NCI-H146 treated with DMSO at 0.1 percent for 48 hours (cell line): ENCODE results near the gene ADCY5.

ENCODE experiments used
- DNase-seq: peaks from one replicate; lab custom pipeline; 2025; ENCODE audit not compliant: unreplicated experiment; lab: John Stamatoyannopoulos, UW

ADCY5 gene

DNA sequence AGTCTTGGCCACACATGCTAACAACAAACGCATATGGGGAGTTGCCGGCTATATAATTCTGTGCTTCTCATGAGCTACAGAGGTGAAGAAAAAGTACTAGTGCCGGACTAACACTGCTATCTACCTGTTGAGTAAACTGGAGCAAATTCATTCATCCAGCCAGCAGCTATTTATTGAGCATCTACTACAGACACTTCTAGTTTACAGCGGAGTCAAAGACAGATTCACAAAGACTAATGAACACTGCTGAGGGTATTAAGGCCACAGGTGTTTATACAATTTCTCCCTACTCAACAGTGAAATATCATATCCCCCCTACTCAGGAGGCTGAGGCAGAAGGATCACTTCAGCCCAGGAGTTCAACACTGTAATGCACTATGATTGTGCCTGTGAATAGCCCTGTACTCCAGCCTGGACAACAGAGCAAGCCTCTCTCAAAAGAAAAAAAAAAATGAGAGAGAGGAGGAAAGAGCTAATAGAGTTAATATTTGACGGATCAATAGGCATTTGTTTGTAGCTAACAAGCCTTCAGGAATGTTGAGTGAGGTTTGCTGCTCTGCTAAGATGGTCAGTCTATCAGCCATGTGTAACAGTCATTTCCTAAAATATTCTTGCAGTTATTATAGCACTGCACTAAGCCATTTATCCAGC, 17.8 kb downstream of the ADCY5 start:
- DNase-seq: no peak

DNA sequence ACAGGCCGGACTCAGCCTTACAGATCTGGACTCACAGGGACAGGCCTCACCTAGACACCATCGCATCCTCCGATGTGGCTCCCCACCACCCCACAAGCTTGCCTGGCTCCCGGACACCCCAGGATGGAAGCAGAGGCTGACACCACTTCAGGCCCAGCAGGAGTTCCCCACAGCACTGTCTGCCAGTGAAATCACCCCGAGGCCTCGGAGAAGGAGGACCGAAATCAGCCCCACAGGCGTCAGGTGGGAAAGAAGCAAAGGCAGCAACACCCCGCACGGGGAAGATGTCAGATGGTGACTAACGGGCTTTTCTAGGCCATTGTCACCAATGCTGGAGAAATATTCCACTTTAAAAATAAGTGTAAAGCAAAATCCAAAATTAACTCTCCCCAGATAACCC, 18.6 kb downstream of the ADCY5 start:
- no peak for DNase-seq

DNA sequence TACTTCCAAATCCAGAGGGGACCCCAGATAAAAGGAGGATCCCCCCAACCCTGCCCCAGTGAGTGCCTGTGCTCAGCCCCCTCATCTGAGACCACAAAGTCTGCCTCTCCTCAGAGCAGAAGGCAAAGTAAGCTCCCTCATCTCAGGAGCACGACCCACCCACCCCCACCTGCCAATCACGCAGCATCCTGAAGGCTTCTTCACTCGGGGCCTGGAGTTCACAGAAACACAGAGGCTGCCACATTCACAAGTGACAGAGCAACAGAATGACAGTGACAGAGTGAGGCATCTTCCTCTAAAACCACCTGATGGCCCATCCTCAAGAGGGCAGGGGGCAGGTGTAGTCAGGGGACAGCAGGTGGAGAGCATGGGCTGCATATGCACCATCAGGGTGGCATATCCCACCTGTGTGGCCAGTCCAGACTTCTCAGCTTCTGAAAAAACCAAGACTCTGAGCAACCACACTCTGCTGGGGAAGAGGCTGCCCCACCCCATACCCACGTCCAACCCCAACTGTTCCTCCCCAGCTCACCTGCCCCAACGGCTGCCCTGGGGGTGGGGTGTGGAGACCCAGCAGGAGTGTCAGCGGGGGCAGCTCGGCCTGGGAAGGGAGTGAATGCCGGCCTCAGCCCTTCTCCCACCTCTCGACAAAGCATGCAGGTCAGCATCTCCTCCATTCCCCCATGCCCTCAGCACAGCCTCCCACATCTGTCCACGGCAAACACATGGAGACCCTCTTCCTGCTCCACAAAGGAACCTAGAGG, 19.3 kb downstream of the ADCY5 start:
- no peak for DNase-seq

DNA sequence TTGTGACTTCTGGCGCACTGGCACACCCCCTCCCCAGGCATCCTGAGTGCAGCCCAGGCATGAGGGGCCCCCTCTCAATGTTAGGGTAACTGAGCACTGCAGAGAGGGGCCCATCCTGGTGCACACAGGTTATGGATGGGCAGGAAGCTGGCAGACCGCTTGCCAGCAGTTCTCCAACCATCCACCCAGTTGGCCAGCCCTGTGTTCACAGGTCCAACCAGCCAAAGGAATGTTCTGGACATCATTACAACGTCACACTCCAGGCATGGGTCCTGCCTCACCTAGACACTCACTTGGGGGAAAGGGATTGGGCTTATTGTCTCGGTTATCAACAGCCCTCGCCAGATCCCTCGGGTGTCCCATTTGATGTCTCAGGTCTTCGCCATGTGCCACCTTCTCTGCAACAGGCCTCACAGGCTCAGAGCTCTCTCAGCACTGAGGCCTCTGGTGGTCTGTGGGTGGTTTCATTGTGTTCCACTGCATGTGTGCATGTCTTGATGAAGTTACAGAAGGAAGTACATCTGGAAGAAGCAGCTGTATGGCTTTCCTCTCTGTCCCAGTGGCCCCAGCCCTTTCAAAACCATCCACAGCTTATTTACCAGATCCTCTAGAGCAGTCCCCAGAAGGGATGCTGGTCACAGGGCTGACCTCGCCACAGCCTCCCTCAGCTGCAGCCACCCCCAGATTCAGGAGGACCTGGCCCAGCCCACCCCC, 23.7 kb downstream of the ADCY5 start:
- DNase-seq: no peak

DNA sequence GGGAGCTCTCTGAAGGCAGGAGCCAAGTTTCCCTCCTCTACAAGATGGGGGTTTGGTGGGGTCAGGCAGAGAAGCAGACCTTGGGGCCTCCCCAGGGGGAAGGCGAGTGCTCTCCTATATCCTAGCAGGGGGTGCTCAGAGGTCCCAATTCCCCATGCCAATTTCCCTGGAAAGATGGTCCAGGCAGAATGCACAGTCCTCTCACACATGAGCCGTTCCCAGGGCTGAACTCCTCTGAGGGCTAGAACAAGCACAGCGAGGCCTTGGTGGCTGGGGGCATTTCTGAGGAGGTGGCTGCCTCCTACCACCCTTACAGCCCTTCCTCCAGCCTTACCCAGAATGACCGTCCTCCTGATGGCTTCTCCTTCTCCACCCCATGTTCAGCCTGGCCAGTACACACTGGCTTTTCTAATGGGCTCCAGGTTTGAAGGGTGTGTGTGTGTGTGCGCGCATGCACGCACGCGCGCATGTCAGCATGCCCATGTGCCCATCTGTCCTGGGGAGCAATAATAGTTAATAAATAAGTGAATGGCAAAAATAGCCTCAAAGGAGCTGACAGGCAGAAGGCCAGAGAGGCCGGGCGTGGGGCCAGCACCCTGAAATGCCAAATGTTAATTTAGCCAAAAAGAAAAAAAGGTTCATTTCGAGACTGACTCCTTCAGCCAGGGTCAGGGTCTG, 24.4 kb downstream of the ADCY5 start:
- no peak for DNase-seq

DNA sequence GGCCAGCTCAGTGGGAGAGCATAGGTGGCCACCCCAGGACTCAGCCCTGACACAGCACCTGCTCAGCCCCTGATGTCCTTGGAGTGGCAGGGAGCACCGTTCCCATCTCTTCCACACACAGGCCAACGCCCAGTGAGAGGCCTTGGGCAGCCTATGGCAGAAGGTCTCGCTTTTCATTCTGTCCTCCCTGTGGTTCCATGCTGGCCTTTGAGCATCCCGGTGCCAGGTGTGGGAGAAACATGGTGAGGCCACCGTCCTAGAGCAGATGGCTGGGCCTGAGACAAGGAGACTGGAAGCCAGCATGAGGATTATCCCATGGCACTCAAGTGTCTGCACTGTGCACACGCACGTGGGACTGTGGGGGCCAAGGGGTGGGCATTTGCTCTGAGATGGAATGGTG, 25.1 kb downstream of the ADCY5 start:
- no peak for DNase-seq

DNA sequence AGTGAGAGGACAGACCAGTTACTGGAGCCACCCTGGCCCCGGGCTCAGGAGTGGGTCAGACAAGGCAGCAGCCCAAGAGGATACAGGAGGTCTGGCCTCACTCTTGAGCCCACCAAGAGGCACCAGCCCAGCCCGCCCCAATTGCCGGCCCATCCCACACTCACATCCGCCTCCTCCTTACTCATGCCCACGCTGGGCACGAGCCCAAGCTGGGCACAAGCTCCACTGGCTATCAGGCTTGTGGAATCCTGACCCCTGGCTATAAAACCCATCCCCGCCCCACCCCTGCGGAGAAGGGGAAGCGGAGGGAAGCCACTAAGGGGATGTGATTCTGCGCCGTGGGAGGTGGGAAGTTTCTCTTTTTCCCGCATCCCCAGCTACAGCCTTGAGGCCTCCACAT, 25.9 kb downstream of the ADCY5 start:
- no peak for DNase-seq

DNA sequence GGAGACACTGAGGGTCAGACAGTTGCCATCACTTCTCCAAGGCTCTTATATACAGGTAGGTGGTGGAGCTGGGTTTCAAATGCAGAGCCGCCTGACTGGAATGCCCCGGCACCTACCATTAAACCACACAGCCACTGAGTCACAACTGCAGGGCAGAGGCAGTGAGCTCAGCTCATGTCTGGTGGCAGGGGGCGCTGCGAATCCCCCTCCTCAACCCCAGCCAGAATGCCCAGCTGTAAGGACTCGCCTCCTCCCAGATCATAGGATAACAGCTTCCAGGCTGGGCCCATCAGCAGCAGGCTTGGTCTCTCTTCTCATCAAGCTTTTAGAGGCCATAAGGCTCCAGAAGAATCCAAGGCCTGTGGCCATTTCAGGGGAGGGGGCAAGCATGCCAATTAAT, 26.4 kb downstream of the ADCY5 start:
- no peak for DNase-seq

DNA sequence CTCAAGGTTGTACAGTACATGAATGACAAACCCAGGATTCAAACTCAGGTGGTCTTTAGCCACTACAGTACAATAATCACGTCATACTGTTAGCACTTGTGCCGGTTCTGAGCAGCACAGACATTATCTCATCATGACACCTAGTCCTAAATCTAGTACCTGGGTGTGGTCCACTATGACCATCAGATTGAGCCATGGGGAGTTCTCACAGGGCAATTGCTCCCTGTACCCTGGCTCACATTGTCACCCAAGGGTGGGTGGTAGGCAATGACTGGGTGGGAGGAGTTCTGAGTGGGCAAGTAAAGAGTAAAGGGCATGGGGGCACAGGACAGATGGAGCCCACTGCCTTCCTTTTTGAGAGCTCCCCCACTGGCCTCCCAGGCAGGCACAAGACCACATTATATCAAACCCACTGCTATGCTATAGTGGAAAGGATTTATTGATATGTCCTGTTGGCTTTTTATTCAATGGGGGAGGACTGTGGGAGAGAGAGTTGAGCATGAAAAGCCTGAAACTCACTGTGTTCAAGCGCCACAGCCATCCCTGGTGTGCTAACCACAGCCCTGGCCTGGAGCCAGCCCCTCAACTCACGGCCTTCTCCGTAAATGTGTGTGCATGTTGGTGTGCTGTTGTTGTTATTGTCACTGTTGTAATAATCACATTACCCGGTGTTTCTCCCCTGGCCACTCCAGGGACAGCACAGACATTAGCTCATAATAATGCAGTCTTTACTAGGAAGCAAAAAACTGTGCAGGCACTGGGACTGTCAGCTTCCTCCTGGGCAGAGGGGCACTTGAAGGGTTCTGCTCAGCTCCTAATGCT, 27.3 kb downstream of the ADCY5 start:
- no peak for DNase-seq

DNA sequence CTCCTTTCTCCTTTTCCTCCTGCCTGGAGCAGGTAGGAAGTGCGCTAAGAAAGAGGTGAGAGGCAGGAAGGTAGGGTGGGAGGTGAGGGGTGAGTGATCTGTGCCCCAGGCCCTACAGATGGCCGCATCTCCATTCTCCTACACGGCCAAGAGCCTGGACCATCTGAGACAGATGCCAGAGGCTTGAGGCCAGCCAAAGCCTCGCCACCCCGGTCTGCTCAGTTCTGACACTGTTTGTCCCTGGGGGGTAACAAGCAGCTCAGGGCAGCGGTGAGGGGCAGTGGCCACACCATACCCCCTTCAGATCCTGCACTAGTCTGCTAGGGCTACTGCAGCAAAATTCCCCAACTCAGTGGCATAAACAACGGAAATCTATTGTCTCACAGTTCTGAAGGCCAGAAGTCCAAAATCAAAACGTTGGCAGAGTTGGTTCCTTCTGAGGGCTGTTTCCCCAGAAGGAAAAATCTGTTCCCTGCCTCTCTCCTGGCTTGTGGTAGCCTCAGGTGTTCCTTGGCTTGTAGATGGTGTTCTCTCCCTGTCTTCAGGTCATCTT, 28.4 kb downstream of the ADCY5 start:
- no peak for DNase-seq

DNA sequence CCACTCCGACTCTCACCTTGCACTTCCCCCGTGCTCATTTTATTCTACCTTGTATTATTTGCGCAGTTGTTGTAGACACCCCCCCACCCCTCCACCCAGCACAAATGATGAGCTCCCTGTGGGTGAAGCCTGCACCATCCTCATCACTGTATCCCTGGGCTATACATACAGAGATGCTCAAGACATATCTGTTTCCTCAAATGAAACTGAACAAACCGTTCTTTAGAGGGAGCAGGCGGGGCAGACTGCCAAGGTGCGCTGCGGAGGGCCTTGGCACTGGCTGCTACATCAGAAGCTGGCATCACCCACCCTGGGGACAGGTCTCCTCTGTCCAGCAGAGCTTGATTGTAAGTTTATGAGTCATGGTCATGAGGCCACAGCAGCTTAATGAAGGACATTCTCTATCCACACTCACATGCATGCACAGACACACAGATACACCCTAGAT, 29.0 kb downstream of the ADCY5 start:
- DNase-seq: no peak

DNA sequence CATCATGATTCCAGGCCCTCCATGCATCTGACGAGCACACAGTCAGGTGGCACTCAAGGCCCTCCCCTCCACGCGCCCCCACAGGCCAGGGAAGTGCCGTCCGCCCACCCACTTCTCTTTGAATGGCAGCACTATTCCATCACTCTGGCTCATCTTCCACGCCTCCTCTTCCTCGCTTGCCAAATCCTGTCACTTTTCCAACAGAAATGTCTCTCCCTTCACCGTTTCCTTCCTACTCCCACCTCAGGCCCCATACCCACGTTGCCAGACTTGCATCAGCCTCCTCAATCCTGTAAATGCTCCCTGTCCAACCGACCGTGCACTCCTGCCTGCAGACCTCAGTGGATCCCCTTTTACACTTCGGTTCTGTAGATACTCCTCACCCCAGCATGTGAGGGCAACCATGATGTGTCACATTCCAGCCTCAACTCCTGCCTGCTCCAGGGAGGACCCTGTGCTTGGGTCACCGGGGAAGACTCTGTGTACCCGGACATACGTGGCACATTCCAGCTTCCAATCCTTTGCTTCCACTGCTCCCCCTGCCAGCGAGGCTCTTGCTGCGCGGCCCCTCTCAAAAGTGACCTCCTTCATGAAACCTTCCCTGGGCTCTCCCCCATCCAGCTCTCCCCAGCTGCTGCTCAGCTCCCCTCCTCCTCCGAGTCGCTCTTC, 29.6 kb downstream of the ADCY5 start:
- DNase-seq: no peak

DNA sequence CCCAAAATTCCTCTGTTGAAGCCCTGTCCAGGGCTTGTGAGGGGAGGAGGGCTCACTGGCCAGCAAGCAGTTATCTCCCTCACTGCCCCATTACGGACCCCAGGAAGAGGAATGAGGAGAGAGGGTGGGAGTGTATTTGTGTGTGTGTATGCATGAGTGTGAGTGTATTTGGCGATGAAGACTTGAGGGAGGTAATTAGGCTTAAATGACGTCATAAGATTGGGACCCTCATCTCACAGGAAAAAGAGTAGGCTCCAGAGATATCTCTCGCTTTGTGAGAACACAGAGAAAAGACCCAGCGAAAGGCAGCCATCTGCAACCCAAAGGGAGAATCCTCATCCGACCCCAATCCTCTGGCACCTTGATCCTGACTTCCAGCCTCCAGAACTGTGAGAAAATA, 32.2 kb downstream of the ADCY5 start:
- no peak for DNase-seq

DNA sequence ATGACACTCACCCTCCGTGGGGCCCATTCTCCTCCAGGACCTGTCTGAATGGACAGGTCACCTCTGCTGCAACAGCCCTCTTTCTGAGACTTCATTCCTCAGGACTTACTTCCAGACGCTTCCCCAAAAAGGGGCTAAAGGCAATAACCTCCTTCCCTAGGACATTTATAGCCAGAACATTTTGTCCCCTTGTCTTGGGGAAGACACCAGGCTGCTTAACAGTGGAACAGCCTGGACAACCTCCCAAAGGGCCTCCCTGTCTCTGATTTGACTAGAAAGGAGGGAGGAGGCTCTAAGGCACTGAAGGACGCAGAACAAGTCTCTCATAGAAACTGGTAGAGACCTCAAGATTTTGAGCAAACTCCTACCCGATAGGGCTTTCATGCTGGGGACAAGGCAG, 32.7 kb downstream of the ADCY5 start:
- no peak for DNase-seq

DNA sequence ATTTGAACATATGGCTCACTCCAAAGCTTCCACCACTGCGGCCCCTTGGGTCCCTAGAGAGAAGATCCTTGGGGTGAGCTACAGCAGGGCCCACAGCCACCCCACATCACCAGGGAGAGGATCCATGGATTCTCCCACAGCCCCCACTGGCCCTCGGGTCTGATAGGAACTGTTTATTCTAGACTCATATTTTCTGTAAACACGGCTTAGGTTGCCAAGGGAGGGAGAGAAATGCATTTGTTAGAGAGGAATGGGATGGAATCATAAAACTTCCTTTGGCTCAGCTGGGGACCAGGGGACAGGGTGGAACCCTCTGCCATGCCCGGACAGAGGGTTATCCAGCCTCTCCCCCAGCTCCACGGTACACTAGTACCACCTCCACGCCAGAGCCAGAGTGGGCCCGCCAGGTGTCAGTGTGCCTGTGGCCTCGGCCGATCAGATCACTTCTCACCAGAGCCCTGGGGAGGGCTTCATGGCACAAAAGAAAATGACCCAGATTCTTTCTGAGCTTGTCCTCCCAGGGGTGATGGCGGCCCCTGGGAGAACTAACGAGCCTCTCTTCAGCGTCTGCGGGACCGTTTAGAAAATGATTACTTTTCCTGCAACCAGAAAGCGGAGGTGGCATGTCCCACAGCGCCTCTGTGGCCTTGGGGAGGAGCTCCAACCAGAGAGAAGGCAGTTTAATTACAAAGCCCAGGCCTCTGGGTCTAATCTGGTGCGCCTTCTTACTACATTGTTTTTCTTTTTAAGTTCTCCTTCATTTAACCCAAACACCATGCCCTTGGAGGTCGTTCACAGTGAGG, 33.7 kb downstream of the ADCY5 start:
- no peak for DNase-seq

DNA sequence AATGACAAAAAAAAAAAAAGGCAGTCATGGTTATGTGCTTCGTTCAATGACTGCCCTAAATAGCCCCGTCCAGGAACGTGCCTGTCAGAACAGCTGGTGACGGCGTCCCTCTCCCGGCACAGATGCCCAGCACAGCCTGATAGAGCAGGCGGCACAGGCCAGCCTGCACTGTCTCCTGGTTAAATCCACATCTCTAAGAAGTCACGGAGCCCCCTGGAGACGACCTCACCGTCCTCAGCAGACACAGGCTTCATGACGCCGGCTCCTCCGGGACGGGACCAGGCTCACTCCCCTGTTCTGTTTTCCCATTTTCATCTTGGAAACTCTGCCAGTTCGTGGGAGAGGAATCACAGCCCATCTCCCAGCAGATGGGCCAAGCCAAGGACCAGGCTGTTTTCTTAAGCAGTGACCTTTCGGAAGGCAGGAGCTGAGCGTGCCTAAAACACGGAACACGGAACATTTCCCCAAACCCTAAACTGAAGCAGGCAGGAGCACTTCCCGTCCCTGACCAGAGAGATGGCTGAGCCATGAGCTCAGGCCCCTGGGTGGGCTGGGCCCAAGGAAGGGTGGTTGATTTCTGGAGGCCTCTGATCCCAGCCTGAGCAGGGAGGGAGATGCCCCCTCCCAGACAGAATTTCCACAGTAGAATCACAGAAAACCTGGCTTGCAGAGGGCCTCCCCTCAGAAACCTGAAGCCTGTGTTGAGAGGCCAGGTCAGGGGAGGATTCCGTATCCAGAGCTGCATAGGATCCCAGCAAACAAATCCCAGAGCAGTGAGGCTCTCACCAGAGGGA, 35.9 kb downstream of the ADCY5 start:
- no peak for DNase-seq

DNA sequence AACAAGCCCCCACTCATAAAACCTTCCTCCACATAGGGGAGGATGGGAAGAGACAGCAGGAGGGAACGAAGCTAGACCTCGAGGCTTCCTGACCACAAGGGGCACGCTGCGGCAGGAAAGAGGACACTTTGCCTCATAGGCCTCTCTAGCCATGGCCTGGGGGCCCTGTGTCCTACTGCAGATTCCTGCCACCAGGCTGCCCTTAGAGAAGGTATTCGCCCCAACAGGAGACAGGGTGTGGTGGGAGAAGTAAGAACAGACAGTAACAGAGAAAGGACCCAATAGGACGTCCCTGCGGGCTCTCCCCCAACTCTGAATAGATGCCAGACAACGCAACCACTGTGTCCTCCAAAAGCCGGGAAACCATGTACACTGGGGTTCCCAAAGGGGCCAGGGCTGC, 36.8 kb downstream of the ADCY5 start:
- no peak for DNase-seq

DNA sequence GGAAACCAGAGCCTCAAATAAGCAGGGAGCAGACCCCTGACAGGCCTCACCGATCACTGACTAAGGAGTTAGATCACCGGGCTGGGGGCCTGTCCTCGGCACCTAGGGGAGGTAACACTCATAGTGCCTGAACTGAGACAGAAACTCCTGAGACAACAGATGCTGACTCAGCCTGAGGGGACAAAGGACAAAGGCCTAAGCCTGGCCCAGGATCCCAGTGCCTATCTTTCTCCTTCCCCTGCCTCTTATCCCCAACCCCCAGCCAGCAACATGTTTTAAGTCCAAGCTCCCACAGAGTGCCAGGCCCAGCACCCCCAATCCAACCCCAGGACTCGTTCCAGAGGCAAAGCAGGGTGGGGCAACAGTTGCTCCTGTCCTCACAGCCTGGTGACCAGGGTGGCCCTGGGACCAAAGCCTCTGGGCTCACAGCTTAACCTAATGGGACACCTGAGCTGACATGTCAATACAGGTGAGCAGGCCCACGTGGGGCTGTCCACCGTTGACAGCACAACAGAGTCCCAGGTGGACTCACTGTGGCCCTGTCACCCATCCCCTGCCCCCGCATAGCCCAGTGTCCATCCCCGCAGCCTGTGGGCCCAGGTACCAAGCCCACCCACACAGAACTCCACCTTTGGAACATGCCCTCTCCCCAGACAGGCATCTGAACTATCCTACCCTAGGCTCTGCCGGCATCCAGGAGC, 37.4 kb downstream of the ADCY5 start:
- no peak for DNase-seq
